Measurements from ENCODE around the gene ARHGAP26. TPM values are rescaled to one million over a fixed set of nuclear protein-coding genes. Genes with fewer than 3 reads are reported as not detected.

Gene ARHGAP26
- total RNA-seq, 1 donor from 2014 or later = 60.3 TPM

DNA sequence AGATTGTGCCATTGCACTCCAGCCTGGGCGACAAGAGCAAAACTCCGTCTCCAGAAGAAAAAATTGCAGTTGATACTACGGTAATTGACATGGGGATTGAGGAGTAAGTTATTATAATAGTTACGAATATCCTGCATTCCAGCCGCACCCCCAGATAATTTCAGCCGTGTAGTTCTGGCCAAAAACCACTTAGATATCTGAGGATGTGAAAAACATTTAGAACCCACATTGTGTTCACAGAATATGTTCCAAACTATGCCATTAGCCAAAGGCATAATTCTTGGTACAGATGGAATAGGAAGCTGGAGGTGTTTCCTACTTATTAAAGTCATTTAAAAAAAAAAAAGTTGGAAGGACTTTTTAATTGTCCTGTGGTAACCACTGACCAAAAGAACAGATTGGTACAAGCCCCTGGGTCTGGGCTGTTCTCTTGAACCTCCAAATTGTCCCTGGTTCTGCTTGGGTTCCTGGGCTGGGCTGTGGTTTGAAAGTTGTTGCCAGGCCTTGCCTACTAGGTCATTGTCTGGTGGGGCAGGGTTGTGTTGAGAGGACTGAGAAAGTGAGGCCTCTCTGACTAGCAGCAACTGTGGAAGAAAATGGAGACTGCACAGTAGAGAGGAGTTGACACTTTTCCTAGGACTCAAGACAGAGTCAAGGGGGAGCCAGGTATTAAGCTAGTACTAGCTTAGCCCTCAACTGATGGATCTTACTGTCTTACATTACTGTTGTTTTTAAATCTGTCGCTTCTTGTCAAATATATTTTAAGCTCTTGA is 434.5 kb downstream of the ARHGAP26 start:
- no peak for DNase-seq (ENCODE audit: low spot score)

GRCh38 chr5:143205386-143205785 is 435.2 kb downstream of the ARHGAP26 start:
- no peak for DNase-seq (ENCODE audit: low spot score)

DNA sequence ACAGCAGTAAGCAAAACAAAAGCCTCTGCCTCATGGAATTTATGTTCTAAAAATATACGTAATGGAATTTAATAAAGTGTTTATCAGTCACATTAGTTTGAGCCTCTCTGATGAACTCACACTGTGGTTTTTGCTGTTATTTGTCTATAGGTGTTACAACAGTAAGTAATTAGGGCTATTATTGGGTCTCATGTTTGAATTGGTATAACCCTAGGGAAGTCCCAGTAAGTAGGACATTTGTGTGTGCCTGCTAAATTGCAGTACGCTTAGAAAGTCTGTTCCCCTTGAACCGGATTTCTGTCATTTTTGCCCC is 435.7 kb downstream of the ARHGAP26 start:
- no peak for DNase-seq (ENCODE audit: low spot score)

DNA sequence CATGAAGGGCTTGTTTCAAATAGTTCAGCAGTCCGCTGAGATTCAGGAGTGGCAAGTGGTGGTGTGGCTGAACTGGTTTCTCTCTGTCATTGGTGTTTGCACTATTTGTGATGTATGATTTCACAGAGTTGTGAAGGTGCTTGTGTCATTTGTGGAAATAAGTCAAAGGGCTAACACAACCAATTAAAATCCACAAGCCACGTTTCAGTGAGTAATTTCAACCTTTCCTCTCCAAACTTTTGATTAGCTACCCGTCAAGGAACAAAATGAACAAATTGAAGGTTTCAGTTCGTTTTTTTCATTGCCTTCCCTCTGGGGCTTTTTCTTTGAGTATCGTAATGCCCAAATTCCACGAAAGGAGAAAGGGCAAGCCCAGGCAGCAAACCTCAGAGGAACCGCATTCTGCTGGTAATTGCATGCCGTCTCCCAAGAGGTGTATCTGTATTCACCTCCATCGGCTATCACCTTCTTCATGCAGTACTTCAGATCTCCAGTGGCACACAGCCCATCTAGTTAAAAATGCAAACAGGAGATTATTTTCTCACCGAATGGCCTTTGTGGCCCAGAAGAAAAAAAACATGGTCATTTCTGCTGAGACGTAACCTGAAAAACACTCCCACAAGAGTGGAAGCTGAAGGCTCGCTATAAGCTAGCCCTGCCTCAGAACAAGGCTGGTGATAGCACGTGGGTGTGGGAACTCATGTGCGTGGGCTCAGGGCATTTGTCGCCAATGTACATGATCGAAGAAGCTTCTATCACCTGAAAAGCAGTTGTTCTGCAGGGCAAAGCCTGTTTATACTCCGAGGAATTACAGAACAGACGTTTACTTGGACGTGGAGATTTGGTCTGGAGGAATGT is 436.2 kb downstream of the ARHGAP26 start:
- no peak for DNase-seq (ENCODE audit: low spot score)

GRCh38 chr5:143207058-143207457 is 436.9 kb downstream of the ARHGAP26 start:
- no peak for DNase-seq (ENCODE audit: low spot score)

- no peak for DNase-seq (ENCODE audit: low spot score)
Measured at GRCh38 chr5:143207563-143208364, 437.6 kb downstream of the ARHGAP26 start.

- DNase-seq (ENCODE audit: low spot score) = no peak
Measured at GRCh38 chr5:143208365-143208641, 438.1 kb downstream of the ARHGAP26 start.

- DNase-seq (ENCODE audit: low spot score) = no peak
Measured at GRCh38 chr5:143208781-143209510, 438.8 kb downstream of the ARHGAP26 start.

DNA sequence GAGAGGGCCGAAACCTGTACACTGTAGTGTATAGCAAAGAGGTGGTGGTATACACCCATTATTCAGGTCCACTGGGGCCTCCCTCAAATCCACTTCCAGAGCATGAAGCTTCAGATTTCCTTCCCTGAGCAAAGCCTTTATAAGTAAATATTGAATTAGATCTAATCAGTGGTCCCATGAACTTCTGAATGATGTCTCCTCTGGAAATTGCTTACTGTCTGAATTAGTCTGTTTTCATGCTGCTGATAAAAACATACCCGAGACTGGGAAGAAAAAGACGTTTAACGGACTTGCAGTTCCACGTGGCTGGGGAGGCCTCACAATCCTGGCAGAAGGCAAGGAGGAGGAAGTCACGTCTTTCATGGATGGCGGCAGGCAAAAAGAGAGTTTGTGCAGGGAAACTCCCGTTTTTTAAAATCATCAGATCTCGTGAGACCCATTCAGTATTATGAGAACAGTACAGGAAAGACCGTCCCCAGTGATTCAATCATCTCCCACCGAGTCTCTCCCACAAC is 439.8 kb downstream of the ARHGAP26 start:
- DNase-seq (ENCODE audit: low spot score) = no peak

DNA sequence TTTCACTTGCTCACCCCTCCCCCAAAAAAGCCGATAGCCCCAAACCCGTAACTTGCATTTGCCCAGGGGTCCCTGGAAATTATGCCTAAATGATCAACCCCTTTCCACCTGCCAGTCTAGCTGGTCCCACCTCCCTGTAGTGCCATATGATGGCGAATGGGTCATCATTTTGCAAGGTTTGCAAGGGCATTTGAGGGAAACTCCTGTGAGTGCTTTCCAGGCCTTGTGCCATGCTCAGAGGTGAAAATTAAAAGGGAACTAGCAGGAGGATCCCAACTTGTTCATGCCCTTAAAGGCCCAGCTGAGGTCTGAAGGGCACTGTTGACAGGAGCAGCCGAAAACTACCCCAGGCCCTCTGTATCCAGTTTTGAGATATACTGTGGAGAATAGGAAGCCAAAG is 440.4 kb downstream of the ARHGAP26 start:
- no peak for DNase-seq (ENCODE audit: low spot score)

GRCh38 chr5:143212261-143212660 is 442.1 kb downstream of the ARHGAP26 start:
- no peak for DNase-seq (ENCODE audit: low spot score)

GRCh38 chr5:143213231-143213850 is 443.2 kb downstream of the ARHGAP26 start:
- no peak for DNase-seq (ENCODE audit: low spot score)

GRCh38 chr5:143213851-143214363 is 443.7 kb downstream of the ARHGAP26 start:
- no peak for DNase-seq (ENCODE audit: low spot score)

DNA sequence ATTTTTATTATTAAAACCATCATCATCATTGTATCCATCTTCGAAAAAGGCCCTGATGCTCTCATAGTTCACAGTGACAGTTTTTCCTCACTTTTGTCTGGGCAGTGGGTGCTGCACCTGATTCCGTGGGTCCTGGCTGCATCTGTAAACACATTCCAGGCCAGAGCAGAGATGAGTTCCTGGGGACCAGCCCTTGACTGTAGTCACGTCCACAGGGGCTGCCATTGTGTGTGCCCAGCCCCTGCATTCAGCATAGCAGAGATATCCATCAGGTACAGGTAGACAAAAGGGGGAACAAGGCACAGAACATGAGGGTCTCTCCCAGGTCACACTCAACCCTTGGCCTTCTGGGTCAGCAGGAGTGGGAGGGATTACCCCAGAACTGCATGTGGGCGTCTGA is 444.3 kb downstream of the ARHGAP26 start:
- DNase-seq (ENCODE audit: low spot score) = no peak

GRCh38 chr5:143214890-143215289 is 444.7 kb downstream of the ARHGAP26 start:
- DNase-seq (ENCODE audit: low spot score) = no peak

- DNase-seq (ENCODE audit: low spot score) = no peak
Measured at GRCh38 chr5:143215690-143216089, 445.5 kb downstream of the ARHGAP26 start.

DNA sequence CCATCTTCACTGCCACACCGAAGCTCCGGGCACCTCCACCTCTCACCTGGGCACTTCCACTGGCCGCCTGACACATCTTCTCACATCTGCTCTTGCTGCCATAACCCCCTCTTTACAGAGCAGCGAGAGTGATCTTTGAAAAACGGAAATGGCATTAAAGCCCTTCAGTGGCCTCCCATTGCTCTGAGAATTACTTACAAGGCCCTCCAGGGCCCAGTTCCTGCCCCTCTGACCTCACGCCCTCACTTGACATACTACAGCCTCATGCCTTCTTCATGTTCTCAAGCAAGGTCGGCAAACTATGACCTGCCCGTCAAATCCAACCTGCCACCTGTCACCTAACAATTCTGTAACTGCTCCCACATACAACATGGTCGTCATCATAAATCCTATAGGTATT is 446.0 kb downstream of the ARHGAP26 start:
- no peak for DNase-seq (ENCODE audit: low spot score)

GRCh38 chr5:143217065-143217803 is 447.1 kb downstream of the ARHGAP26 start:
- no peak for DNase-seq (ENCODE audit: low spot score)

GRCh38 chr5:143217804-143218160 is 447.6 kb downstream of the ARHGAP26 start:
- DNase-seq (ENCODE audit: low spot score) = no peak

- DNase-seq (ENCODE audit: low spot score) = no peak
Measured at GRCh38 chr5:143218517-143219170, 448.5 kb downstream of the ARHGAP26 start.

Measured in mucosa of gallbladder (tissue), 1 donor.